Fibroblast of mammary gland (primary cell): Measurements from ENCODE around the gene FCN1.

ENCODE experiments used
- DNase-seq: peaks from one replicate; pipeline ENCODE4 v3.0.0-alpha.2; 2010; ENCODE audit warnings: low read depth
- H3K4me3 ChIP-seq: 2 replicates; pipeline ENCODE4 v1.5.1; 2011; ENCODE audit warnings: low read depth, mild to moderate bottlenecking, low read length, moderate library complexity; ENCODE audit not compliant: control insufficient read depth
- TF ChIP-seq, protein P1 (sequence below): conservative IDR thresholded peaks from 2 replicates; pipeline ENCODE4 v1.5.1; 2011; ENCODE audit warnings: low read depth, low read length, inconsistent platforms; ENCODE audit not compliant: control insufficient read depth, insufficient read depth

FCN1 gene

DNA sequence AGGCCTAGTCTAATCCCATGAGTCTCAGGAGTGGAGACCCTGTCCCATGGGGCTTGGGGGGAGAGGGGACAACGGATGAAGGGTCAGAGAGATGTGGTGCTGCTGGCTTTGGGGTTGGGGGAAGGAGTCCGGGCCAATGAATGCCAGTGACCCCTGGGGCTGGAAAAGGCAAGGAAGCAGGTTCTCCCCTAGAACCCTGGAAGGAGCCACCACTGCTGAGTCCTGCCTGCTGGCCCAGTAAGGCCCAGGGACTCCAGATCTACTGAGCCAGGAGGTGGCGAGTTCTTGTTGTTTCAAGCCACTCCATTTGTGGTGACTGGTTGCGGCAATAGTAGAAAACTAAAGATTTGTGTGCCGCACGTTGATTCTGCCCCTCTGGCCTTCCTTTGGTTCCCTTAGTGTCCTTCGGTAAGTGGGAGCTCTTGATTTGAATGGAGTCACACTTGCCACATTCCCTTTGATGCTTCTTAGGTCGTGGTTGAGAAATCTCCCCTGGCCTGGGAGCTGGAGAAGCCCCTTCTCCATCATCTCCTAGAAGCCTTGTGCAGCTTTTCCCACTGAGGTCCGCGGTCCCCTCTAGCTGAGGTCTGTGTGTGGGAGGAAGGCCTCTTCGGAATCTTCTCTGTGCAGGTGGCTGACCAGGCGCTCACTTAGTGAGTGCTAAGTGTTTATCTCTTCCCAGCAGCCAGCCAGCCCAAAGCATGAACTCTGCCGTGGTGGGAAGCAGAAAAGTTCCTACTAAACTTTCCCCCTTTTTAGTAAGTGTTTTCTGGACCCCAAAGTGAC is 9.0 kb downstream of the FCN1 start:
- TF ChIP-seq, protein P1, sequence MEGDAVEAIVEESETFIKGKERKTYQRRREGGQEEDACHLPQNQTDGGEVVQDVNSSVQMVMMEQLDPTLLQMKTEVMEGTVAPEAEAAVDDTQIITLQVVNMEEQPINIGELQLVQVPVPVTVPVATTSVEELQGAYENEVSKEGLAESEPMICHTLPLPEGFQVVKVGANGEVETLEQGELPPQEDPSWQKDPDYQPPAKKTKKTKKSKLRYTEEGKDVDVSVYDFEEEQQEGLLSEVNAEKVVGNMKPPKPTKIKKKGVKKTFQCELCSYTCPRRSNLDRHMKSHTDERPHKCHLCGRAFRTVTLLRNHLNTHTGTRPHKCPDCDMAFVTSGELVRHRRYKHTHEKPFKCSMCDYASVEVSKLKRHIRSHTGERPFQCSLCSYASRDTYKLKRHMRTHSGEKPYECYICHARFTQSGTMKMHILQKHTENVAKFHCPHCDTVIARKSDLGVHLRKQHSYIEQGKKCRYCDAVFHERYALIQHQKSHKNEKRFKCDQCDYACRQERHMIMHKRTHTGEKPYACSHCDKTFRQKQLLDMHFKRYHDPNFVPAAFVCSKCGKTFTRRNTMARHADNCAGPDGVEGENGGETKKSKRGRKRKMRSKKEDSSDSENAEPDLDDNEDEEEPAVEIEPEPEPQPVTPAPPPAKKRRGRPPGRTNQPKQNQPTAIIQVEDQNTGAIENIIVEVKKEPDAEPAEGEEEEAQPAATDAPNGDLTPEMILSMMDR, result no peak
- no peak for DNase-seq
- no peak overlapping the region for H3K4me3 ChIP-seq

DNA sequence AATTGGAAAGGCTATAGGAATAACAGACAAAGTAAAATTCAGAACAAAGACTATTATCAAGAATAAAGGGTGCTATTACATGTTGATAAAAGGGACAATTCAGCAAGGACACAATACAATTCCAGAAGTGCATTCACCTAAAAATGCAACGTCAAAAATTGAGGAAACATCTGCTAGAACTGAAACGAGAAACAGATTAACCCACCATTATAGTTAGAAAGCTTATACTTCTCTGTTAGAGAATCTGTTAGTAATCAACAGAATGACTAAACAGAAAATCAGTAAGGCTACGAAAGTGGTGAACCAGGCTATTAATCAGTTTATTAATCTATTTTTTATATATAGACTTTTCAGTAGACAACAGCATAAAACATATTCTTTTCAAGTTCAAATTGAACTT is 14.8 kb downstream of the FCN1 start:
- DNase-seq, result peak; percentile 1
- TF ChIP-seq, protein P1, result no peak

DNA sequence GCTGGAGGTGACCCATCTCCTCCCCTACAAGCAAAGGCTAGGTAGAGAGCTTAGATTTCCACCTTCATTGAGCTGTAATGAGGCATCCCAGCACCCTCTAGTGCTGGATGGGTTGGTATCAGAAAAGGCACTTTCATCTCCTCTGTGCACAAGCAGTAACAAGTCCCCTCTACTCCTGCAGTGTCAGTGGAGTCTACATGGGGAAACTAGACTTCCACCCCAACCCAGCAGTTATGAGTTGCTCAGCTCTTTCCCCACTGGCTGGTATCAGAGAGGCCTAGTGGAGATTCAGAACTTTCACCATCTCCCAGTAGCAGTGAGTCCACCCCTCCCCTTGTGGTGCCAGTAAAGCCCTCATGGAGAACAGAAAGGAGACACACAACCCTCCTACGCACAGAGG is 17.9 kb downstream of the FCN1 start:
- H3K4me3 ChIP-seq, result no peak overlapping the region
- TF ChIP-seq, protein P1, result no peak
- no peak for DNase-seq

More for the DNA sequence above, 14.8 kb downstream of the FCN1 start:
- no peak overlapping the region for H3K4me3 ChIP-seq

DNA sequence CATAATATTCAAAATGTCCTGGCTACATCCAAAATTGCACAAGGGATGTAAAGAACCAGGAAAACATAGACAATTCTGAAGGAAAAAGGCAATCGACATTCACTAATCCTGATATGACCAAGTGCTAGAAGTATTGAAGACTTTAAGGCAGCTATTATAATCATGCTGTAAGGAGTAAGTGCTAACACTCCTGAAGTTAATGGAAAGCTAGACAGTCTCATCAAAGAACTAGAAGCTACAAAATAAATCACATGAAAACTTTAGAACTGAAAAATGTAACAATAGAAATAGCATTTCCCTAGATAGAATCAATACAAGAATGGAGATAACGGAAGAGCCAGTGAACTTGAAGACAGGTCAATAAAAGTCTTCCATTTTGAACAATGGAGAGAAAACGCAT is 18.5 kb downstream of the FCN1 start:
- TF ChIP-seq, protein P1, result no peak
- no peak overlapping the region for H3K4me3 ChIP-seq
- no peak for DNase-seq

DNA sequence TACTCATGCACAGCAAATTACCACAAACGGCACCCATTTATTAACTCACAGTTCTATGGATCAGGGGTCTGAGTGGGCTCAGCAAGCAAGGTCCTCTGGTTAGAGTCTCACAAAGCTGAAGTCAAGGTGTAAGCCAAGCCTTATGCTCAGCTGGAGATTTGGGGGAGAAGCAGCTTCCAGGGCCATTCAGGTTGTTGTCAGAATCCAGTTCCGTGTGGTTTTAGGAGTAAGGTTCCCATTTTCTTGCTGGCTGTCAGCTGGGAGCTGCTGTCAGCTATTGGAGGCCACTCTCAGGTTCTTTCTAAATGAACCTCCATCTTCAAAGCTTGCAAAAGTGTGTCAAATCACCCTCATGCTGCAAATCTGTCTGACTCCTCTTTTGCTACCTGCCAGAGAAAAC is 19.4 kb downstream of the FCN1 start:
- H3K4me3 ChIP-seq, result no peak overlapping the region
- DNase-seq, result no peak
- TF ChIP-seq, protein P1, result no peak

DNA sequence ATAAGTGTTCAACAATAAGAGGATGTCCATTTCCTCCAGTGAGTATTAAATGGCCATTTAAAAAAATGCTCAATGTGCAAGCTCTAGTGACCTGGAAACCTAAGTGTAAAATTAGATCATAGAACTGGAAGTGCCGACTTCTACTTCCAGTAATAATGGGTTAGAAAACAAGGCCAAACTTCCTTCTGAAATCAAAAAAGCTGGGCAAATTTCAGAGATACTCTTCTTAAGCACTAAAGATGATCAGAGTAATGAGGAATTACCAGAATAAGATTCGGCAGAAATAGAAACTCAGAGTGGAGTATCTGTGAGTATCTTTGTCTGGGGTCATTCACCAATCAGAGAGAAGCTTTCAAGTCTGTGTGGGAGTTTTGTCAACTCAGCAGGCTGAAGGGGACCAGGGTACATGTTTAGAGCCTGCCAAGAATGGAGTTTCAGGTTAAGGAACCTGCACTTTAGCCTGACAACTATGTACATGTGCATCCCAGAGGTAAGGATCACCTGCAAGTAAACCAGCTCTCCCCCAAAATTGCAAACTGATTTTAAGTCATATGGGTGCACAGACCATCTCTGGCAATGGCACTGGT is 20.0 kb downstream of the FCN1 start:
- H3K4me3 ChIP-seq, result no peak overlapping the region
- DNase-seq, result no peak
- TF ChIP-seq, protein P1, result no peak
